OCI-LY7 (cell line): ENCODE results near the gene PDZD2. TPM values are rescaled to one million over a fixed set of nuclear protein-coding genes. Genes with fewer than 3 reads are reported as not detected.

Experiments
- BruUV-seq: library from RNA; stranded (reverse); fragments of 400-500 nt; replicated peaks from 2 replicates; lab custom pipeline; 2021; lab: Mats Ljungman, UMichigan
- CTCF ChIA-PET: fragments of 300-600 bp; sonication (Branson Sonifier 250); formaldehyde crosslinking; loops from one replicate; lab custom pipeline; 2022; ENCODE audit warnings: antibody characterized with exemption; ENCODE audit not compliant: unreplicated experiment; lab: Charles Lee
- POLR2A ChIA-PET: fragments of 300-600 bp; sonication (Branson Sonifier 250); formaldehyde crosslinking; loops from one replicate; lab custom pipeline; 2022; ENCODE audit warnings: antibody characterized with exemption; lab: Charles Lee
- DNase-seq: peaks from one replicate; pipeline ENCODE4 v3.0.0-alpha.2; 2015; ENCODE audit warnings: low spot score
- H2AFZ ChIP-seq: fragments of 200-600 bp; sonication (generic), shearing (Covaris generic); 2 replicates; pipeline ENCODE4 v1.6.1; 2014; ENCODE audit warnings: mild to moderate bottlenecking, antibody characterized with exemption, low read length, moderate library complexity
- H3K27ac ChIP-seq: fragments of 200-600 bp; sonication (generic); 2 replicates; pipeline ENCODE4 v1.5.1; 2014; ENCODE audit warnings: mixed run types, low read depth, mild to moderate bottlenecking, moderate library complexity, low read length, inconsistent platforms; ENCODE audit not compliant: poor library complexity, severe bottlenecking
- H3K36me3 ChIP-seq: fragments of 200-600 bp; sonication (generic); 2 replicates; pipeline ENCODE4 v1.6.1; 2014; ENCODE audit warnings: mild to moderate bottlenecking, antibody characterized with exemption, low read length, moderate library complexity, mixed read lengths; ENCODE audit not compliant: insufficient read depth
- H3K4me1 ChIP-seq: fragments of 200-600 bp; sonication (generic); 2 replicates; pipeline ENCODE4 v1.5.1; 2014; ENCODE audit warnings: mild to moderate bottlenecking, low read length; ENCODE audit not compliant: insufficient read depth, poor library complexity, severe bottlenecking
- H3K4me2 ChIP-seq: fragments of 200-600 bp; sonication (generic); 2 replicates; pipeline ENCODE4 v1.6.1; 2014; ENCODE audit warnings: mild to moderate bottlenecking, low read length
- H3K4me3 ChIP-seq: fragments of 200-600 bp; sonication (generic); 2 replicates; pipeline ENCODE4 v1.5.1; 2014; ENCODE audit warnings: mild to moderate bottlenecking, low read depth, low read length; ENCODE audit not compliant: poor library complexity, severe bottlenecking
- H3K79me2 ChIP-seq: fragments of 200-600 bp; sonication (generic); 2 replicates; pipeline ENCODE4 v1.6.1; 2016; ENCODE audit warnings: low read depth, mild to moderate bottlenecking, low read length, moderate library complexity, mixed read lengths; ENCODE audit not compliant: insufficient read depth
- H3K9me2 ChIP-seq: fragments of 200-600 bp; sonication (generic); 2 replicates; pipeline ENCODE4 v1.6.1; 2016; ENCODE audit warnings: mild to moderate bottlenecking, low read length, mixed read lengths; ENCODE audit not compliant: insufficient read depth
- H3K9me3 ChIP-seq: fragments of 200-600 bp; sonication (generic); 2 replicates; pipeline ENCODE4 v1.6.1; 2014; ENCODE audit warnings: mild to moderate bottlenecking, mixed run types, low read length, mixed read lengths
- H4K20me1 ChIP-seq: fragments of 200-600 bp; sonication (generic); 2 replicates; pipeline ENCODE4 v1.6.1; 2014; ENCODE audit warnings: mild to moderate bottlenecking, antibody characterized with exemption, low read length, moderate library complexity, mixed read lengths; ENCODE audit not compliant: insufficient read depth
- EZH2phosphoT487 ChIP-seq: fragments of 200-600 bp; sonication (generic); IDR thresholded peaks from 2 replicates; pipeline ENCODE4 v1.6.1; 2018; ENCODE audit warnings: low read depth, borderline replicate concordance, mild to moderate bottlenecking, mixed run types, antibody characterized with exemption, low read length, moderate library complexity, mixed read lengths
- intact Hi-C: fragments of 100-400 bp; cut with micrococcal nuclease; formaldehyde crosslinking; loops from one replicate; pipeline ENCODE4 v1.10.0; 2022; ENCODE audit not compliant: unreplicated experiment
- total RNA-seq, 2 experiments: library from RNA; depleted of rRNA in 1 of 2; stranded (reverse); fragments of >200 nt in 1 of 2; shearing (Covaris generic) in 1 of 2; gene quantifications; 2 replicates each; pipeline ENCODE4 v1.2.3, GENCODE V29; 2014 to 2022
- TF ChIP-seq, protein P1 (sequence below): fragments of 200-600 bp; sonication (generic); conservative IDR thresholded peaks from 2 replicates; pipeline ENCODE4 v1.5.1; 2014; ENCODE audit warnings: mild to moderate bottlenecking, antibody characterized with exemption, low read length, moderate library complexity, mixed read lengths

PDZD2 gene
- total RNA-seq, 2 experiments from 2014 or later: 8.6 to 10.6 TPM

DNA sequence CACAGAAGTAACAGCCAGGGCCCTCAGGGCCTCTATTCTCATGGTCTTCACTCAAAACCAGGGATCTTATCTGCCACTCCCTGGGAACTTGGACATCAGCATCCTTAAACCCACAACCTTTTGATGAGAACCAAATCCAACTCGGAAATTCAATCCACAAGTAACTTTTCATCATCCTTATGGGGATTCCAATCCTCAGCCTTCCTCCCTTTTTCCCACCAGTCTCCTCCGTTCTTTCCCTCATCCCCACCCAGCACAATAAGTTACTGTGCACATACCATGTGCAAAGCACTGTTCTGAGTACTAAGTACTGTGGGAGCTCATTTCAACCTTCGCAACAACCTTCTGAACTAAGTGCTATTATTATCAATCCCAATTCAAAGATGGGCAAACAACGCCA, 518.1 kb downstream of the PDZD2 start:
- no peak for DNase-seq
- ChIA-PET CTCF (no interaction called here), POLR2A (interaction anchor here (1.3 kb wide), 1 partner anchor 11 kb away, joined by 4 read pairs; no protein-coding TSS in a partner anchor)
- Histone ChIP-seq H3K4me1 (no peaks in the 10 kb centered on the region), H4K20me1 (peaks cover 12% of the 10 kb centered on the region; the same call in 1 of the 2 replicates), H3K9me2 (no peaks in the 10 kb centered on the region), H3K79me2 (peaks cover 92% of the 10 kb centered on the region), H3K36me3 (peaks cover 62% of the 10 kb centered on the region), H2AFZ (no peak overlapping the region), H3K4me3 (no peak overlapping the region), H3K9me3 (no peaks in the 10 kb centered on the region), H3K27ac (no peak overlapping the region), H3K4me2 (no peak overlapping the region)
- BruUV-seq: no TSS peak
- TF ChIP-seq, protein P1, sequence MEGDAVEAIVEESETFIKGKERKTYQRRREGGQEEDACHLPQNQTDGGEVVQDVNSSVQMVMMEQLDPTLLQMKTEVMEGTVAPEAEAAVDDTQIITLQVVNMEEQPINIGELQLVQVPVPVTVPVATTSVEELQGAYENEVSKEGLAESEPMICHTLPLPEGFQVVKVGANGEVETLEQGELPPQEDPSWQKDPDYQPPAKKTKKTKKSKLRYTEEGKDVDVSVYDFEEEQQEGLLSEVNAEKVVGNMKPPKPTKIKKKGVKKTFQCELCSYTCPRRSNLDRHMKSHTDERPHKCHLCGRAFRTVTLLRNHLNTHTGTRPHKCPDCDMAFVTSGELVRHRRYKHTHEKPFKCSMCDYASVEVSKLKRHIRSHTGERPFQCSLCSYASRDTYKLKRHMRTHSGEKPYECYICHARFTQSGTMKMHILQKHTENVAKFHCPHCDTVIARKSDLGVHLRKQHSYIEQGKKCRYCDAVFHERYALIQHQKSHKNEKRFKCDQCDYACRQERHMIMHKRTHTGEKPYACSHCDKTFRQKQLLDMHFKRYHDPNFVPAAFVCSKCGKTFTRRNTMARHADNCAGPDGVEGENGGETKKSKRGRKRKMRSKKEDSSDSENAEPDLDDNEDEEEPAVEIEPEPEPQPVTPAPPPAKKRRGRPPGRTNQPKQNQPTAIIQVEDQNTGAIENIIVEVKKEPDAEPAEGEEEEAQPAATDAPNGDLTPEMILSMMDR: no peak
- no peak for TF ChIP-seq EZH2phosphoT487
- intact Hi-C loops: no loop called here

DNA sequence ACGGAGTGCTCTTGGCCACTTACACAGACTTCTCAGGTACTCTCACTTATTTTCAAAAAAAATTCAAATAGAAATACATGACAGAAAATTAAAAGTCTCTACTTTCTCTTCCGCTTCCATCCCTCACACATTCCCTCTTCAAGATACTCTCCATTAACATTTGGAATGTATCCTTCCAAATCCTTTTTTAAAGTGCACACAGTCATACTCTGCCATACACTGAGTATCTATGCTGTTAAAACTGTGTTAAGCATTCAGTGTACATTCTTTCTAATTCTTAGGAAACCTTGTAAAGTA, 519.7 kb downstream of the PDZD2 start:
- H3K9me2 ChIP-seq: no peaks in the 10 kb centered on the region
- ChIA-PET CTCF (no interaction called here), POLR2A (interaction anchor here (0.9 kb wide), 2 partner anchors 12 to 444 kb away, joined by 3 read pairs; no protein-coding TSS in a partner anchor)
- no TSS peak for BruUV-seq
- H3K27ac ChIP-seq: no peak overlapping the region
- H3K4me3 ChIP-seq: no peak overlapping the region
- no peak overlapping the region for H3K4me2 ChIP-seq
- H2AFZ ChIP-seq: no peak overlapping the region
- peaks cover 1% of the 10 kb centered on the region for H3K4me1 ChIP-seq
- peaks cover 12% of the 10 kb centered on the region; the same call in 1 of the 2 replicates for H4K20me1 ChIP-seq
- no peak for TF ChIP-seq EZH2phosphoT487
- TF ChIP-seq, protein P1: no peak
- intact Hi-C loops: no loop called here
- H3K36me3 ChIP-seq: peaks cover 50% of the 10 kb centered on the region
- DNase-seq: no peak
- H3K79me2 ChIP-seq: peaks cover 94% of the 10 kb centered on the region
- H3K9me3 ChIP-seq: no peaks in the 10 kb centered on the region

DNA sequence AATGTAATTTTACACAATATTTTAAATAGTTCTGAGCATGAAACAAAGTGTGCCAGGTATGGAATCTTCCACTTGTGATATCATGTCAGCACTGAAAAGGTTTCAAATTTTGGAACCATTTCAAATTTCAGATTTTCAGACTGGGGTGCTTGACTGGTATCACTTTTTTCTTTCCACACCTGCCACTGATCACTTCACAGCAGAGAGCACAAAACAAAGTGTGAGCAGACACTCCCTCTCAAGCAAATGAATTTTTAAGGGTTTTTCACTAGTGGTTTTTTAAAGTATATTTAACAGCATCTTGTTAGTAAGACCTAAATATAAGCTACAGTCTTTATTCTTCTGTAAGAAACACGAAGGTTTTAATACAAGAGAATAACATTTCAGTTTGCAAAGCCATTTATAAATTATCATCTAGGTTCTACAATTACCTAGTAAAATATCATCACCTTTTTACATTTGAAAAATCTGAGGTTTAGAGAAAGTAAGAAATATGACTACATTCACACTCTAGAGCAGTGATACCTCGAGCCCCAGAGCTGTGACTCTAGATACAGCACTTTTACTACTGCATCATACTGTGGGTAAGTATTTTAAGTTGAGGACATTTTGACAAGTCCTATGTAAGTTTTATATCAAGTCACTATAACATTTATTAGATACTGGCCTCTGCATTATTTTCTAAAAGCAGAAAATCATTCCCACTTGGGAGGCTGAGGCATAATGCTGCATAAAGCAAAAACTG, 520.6 kb downstream of the PDZD2 start:
- Histone ChIP-seq H3K27ac (no peak overlapping the region), H2AFZ (no peak overlapping the region), H3K36me3 (peaks cover 50% of the 10 kb centered on the region), H3K4me1 (peaks cover 10% of the 10 kb centered on the region), H3K4me3 (no peak overlapping the region), H4K20me1 (peaks cover 12% of the 10 kb centered on the region; the same call in 1 of the 2 replicates), H3K9me2 (no peaks in the 10 kb centered on the region), H3K79me2 (peaks cover 94% of the 10 kb centered on the region), H3K9me3 (no peaks in the 10 kb centered on the region), H3K4me2 (no peak overlapping the region)
- intact Hi-C loops: no loop called here
- CTCF ChIA-PET: no interaction called here
- no peak for TF ChIP-seq EZH2phosphoT487
- TF ChIP-seq, protein P1: no peak
- POLR2A ChIA-PET: interaction anchor here (0.9 kb wide), 1 partner anchor 11 kb away, joined by 3 read pairs; no protein-coding TSS in a partner anchor
- no peak for DNase-seq
- no TSS peak for BruUV-seq
